ENCODE results near the gene FIGN.

Gene FIGN

GRCh38 chr2:163662141-163662780 is 73.5 kb downstream of the FIGN start:
- no peak for DNase-seq (ENCODE audit: low read depth)

- no peak for DNase-seq (ENCODE audit: low read depth)
Measured at GRCh38 chr2:163659224-163659623, 76.6 kb downstream of the FIGN start.

- no peak for DNase-seq (ENCODE audit: low read depth)
Measured at GRCh38 chr2:163658556-163658955, 77.3 kb downstream of the FIGN start.

GRCh38 chr2:163657281-163657656 is 78.5 kb downstream of the FIGN start:
- no peak for DNase-seq (ENCODE audit: low read depth)

GRCh38 chr2:163656622-163657280 is 79.1 kb downstream of the FIGN start:
- DNase-seq (ENCODE audit: low read depth), result no peak

GRCh38 chr2:163655667-163656066 is 80.1 kb downstream of the FIGN start:
- no peak for DNase-seq (ENCODE audit: low read depth)

GRCh38 chr2:163652751-163653150 is 83.1 kb downstream of the FIGN start:
- no peak for DNase-seq (ENCODE audit: low read depth)

GRCh38 chr2:163649080-163649479 is 86.7 kb downstream of the FIGN start:
- DNase-seq (ENCODE audit: low read depth), result no peak

- no peak for DNase-seq (ENCODE audit: low read depth)
Measured at GRCh38 chr2:163647300-163647699, 88.5 kb downstream of the FIGN start.

- DNase-seq (ENCODE audit: low read depth), result no peak
Measured at GRCh38 chr2:163646687-163647086, 89.1 kb downstream of the FIGN start.

- DNase-seq (ENCODE audit: low read depth), result no peak
Measured at GRCh38 chr2:163644238-163644637, 91.6 kb downstream of the FIGN start.

- no peak for DNase-seq (ENCODE audit: low read depth)
Measured at GRCh38 chr2:163641986-163642385, 93.8 kb downstream of the FIGN start.

- no peak for DNase-seq (ENCODE audit: low read depth)
Measured at GRCh38 chr2:163640542-163641193, 95.1 kb downstream of the FIGN start.

GRCh38 chr2:163637871-163638270 is 97.9 kb downstream of the FIGN start:
- no peak for DNase-seq (ENCODE audit: low read depth)

GRCh38 chr2:163633291-163633690 is 102.5 kb downstream of the FIGN start:
- DNase-seq (ENCODE audit: low read depth), result no peak

GRCh38 chr2:163630836-163631235 is 105.0 kb downstream of the FIGN start:
- no peak for DNase-seq (ENCODE audit: low read depth)

GRCh38 chr2:163626639-163627109 is 109.1 kb downstream of the FIGN start:
- no peak for DNase-seq (ENCODE audit: low read depth)

GRCh38 chr2:163626208-163626607 is 109.6 kb downstream of the FIGN start:
- no peak for DNase-seq (ENCODE audit: low read depth)

- DNase-seq (ENCODE audit: low read depth), result no peak
Measured at GRCh38 chr2:163625632-163626031, 110.2 kb downstream of the FIGN start.

- no peak for DNase-seq (ENCODE audit: low read depth)
Measured at GRCh38 chr2:163621445-163622004, 114.3 kb downstream of the FIGN start.

GRCh38 chr2:163617517-163617916 is 118.3 kb downstream of the FIGN start:
- DNase-seq (ENCODE audit: low read depth), result no peak

- no peak for DNase-seq (ENCODE audit: low read depth)
Measured at GRCh38 chr2:163613266-163613731, 122.5 kb downstream of the FIGN start.

GRCh38 chr2:163612332-163612731 is 123.5 kb downstream of the FIGN start:
- DNase-seq (ENCODE audit: low read depth), result no peak
